Liver (tissue), 9 donors: ENCODE results near the gene LIMA1. TPM values are rescaled to one million over a fixed set of nuclear protein-coding genes. Genes with fewer than 3 reads are reported as not detected.
"Not testable (repeated sequence)": the region's sequence is repeated elsewhere in the genome, so short reads cannot be mapped to it uniquely, and the experiment has no call there.

ENCODE experiments used
- DNase-seq: peaks from one replicate; pipeline ENCODE4 v3.0.0-alpha.2; 2017; ENCODE audit warnings: low spot score
- H3K27ac ChIP-seq, 2 donors: one replicate each; pipeline ENCODE4 v1.7.0; 2013; ENCODE audit warnings: inconsistent platforms in 2 of 2, low read length in 2 of 2, control low read depth in 1 of 2, low read depth in 1 of 2, mild to moderate bottlenecking in 1 of 2
- H3K27me3 ChIP-seq, 4 donors: one replicate each; pipeline versions ENCODE4 v1.6.1 to v1.7.0; 2013; ENCODE audit warnings: low read length in 3 of 4, inconsistent platforms in 1 of 4, mild to moderate bottlenecking in 1 of 4, moderate library complexity in 1 of 4; ENCODE audit not compliant: control insufficient read depth in 4 of 4, insufficient read depth in 4 of 4
- H3K36me3 ChIP-seq, 4 donors: one replicate each; pipeline versions ENCODE4 v1.6.1 to v1.7.0; 2013; ENCODE audit warnings: low read length in 3 of 4, mild to moderate bottlenecking in 3 of 4, low read depth in 1 of 4, moderate library complexity in 1 of 4; ENCODE audit not compliant: control insufficient read depth in 4 of 4, insufficient read depth in 3 of 4
- H3K4me1 ChIP-seq, 4 donors: one replicate each; pipeline versions ENCODE4 v1.6.1 to v1.7.0; 2013; ENCODE audit warnings: low read length in 3 of 4, mild to moderate bottlenecking in 3 of 4, moderate library complexity in 1 of 4; ENCODE audit not compliant: control insufficient read depth in 4 of 4, insufficient read depth in 4 of 4
- H3K4me3 ChIP-seq, 3 donors: one replicate each; pipeline versions ENCODE4 v1.6.1 to v1.7.0; 2013; ENCODE audit warnings: low read length in 3 of 3, control low read depth in 1 of 3, low read depth in 1 of 3, mild to moderate bottlenecking in 1 of 3
- H3K9ac ChIP-seq, 2 donors: one replicate each; pipeline ENCODE4 v1.7.0; 2013; ENCODE audit warnings: low read length in 2 of 2, mild to moderate bottlenecking in 2 of 2, moderate library complexity in 2 of 2, control low read depth in 1 of 2, low read depth in 1 of 2
- H3K9me3 ChIP-seq, 4 donors: one replicate each; pipeline versions ENCODE4 v1.6.1 to v1.7.0; 2013; ENCODE audit warnings: low read length in 3 of 4; ENCODE audit not compliant: control insufficient read depth in 4 of 4
- ATF3 ChIP-seq: IDR thresholded peaks from 2 replicates; pipeline ENCODE4 v1.6.1; 2016; ENCODE audit warnings: antibody characterized with exemption
- CTCF ChIP-seq: fragments of 150-350 bp; IDR thresholded peaks from 2 replicates; pipeline ENCODE4 v1.5.1; 2017; ENCODE audit warnings: improper control_type of control experiment, low read depth, low read length; ENCODE audit not compliant: missing input control
- EGR1 ChIP-seq, 2 donors: IDR thresholded peaks; 2 replicates each; pipeline ENCODE4 v1.6.1; 2016 to 2018; ENCODE audit warnings: antibody characterized with exemption in 2 of 2, low read depth in 2 of 2
- FOXA1 ChIP-seq: IDR thresholded peaks from 2 replicates; pipeline ENCODE4 v1.6.1; 2016; ENCODE audit warnings: antibody characterized with exemption
- FOXA2 ChIP-seq: IDR thresholded peaks from 2 replicates; pipeline ENCODE4 v1.6.1; 2016; ENCODE audit warnings: antibody characterized with exemption
- GABPA ChIP-seq, 2 donors: IDR thresholded peaks in 1 of 2; conservative IDR thresholded peaks in 1 of 2; 2 replicates each; pipeline ENCODE4 v1.6.1; 2016; ENCODE audit warnings: antibody characterized with exemption in 2 of 2, mild to moderate bottlenecking in 1 of 2, moderate library complexity in 1 of 2
- HNF4G ChIP-seq: IDR thresholded peaks from 2 replicates; pipeline ENCODE4 v1.6.1; 2016; ENCODE audit warnings: antibody characterized with exemption
- JUND ChIP-seq, 2 donors: IDR thresholded peaks; 2 replicates each; pipeline ENCODE4 v1.6.1; 2016; ENCODE audit warnings: antibody characterized with exemption in 2 of 2
- NR2F2 ChIP-seq: IDR thresholded peaks from 2 replicates; pipeline ENCODE4 v1.6.1; 2016; ENCODE audit warnings: antibody characterized with exemption
- RAD21 ChIP-seq, 2 donors: IDR thresholded peaks; 2 replicates each; pipeline ENCODE4 v1.6.1; 2016; ENCODE audit warnings: antibody characterized with exemption in 2 of 2, mild to moderate bottlenecking in 2 of 2
- REST ChIP-seq: IDR thresholded peaks from 2 replicates; pipeline ENCODE4 v1.6.1; 2016; ENCODE audit warnings: antibody characterized with exemption, mild to moderate bottlenecking
- RXRA ChIP-seq, 2 donors: IDR thresholded peaks; 2 replicates each; pipeline ENCODE4 v1.6.1; 2017 to 2018; ENCODE audit warnings: antibody characterized with exemption in 2 of 2, mild to moderate bottlenecking in 1 of 2
- TAF1 ChIP-seq: conservative IDR thresholded peaks from 2 replicates; pipeline ENCODE4 v1.6.1; 2016; ENCODE audit warnings: antibody characterized with exemption, mild to moderate bottlenecking
- YY1 ChIP-seq: IDR thresholded peaks from 2 replicates; pipeline ENCODE4 v1.6.1; 2016; ENCODE audit warnings: antibody characterized with exemption, mild to moderate bottlenecking
- WGBS: extraction: QIAGEN DNeasy Blood & Tissue Kit; methylation state at CpG from one replicate; pipeline ENCODE4 v1.1.7; 2013; 5-methylcytosine and 5-hydroxymethylcytosine counted together
- polyA plus RNA-seq, 2 donors: library from polyadenylated mRNA; stranded (reverse) in 1 of 2; unstranded in 1 of 2; fragments of 200-250 nt in 1 of 2; fragments of >200 nt in 1 of 2; fragmentation: Nextera tagmentation in 1 of 2; extraction: Ambion mirVana in 1 of 2; gene quantifications; one replicate each; pipeline versions ENCODE4 v1.2.1 to v1.2.3, GENCODE V29; 2013 to 2015
- total RNA-seq, 2 donors: library from RNA; depleted of rRNA; stranded (reverse); fragments of >200 nt; gene quantifications; one replicate each; pipeline ENCODE4 v1.2.3, GENCODE V29; 2014
- donor health status: healthy.
- donor health status: healthy.
- donor health status: healthy.
- donor health status: healthy.
- donor health status: healthy.

Gene LIMA1
- total and polyA plus RNA-seq, 4 donors = 8.1 to 17.5 (median 13.5) TPM

- no peak overlapping the region for H3K27ac ChIP-seq
- no peaks in the 10 kb centered on the region for H3K9me3 ChIP-seq
- H3K27me3 ChIP-seq = no peaks in the 10 kb centered on the region
- H3K9ac ChIP-seq = no peak overlapping the region
- no peak for TF ChIP-seq YY1
- TF ChIP-seq HNF4G = no peak
- TF ChIP-seq EGR1 (IDR thresholded peaks at IDR 0.05; ENCODE audit: low read depth in 2 of 2) = no peak
- TF ChIP-seq RAD21 (IDR thresholded peaks at IDR 0.05) = no peak
- TF ChIP-seq REST = no peak
- TF ChIP-seq FOXA2 = no peak
- no peak for TF ChIP-seq CTCF
- no peak for TF ChIP-seq ATF3
- TF ChIP-seq GABPA (IDR thresholded peaks at IDR 0.05 in 1 of 2, conservative IDR thresholded peaks at IDR 0.05 in 1 of 2) = no peak
- TF ChIP-seq FOXA1 = no peak
- TF ChIP-seq RXRA (IDR thresholded peaks at IDR 0.05) = no peak
- TF ChIP-seq JUND (IDR thresholded peaks at IDR 0.05) = no peak
- no peak for TF ChIP-seq TAF1
- no peak for TF ChIP-seq NR2F2
- H3K4me1 ChIP-seq = no peaks in the 10 kb centered on the region
- no peaks in the 10 kb centered on the region for H3K36me3 ChIP-seq
- WGBS = 96% methylated on average over 1 of the region's 1 CpG
- DNase-seq = no peak
- no peak overlapping the region for H3K4me3 ChIP-seq
Measured at GRCh38 chr12:50291377-50291776, 8.1 kb upstream of the LIMA1 start.

- not testable (repeated sequence) for H3K4me3 ChIP-seq, H3K9ac ChIP-seq, H3K9me3 ChIP-seq, H3K27me3 ChIP-seq, H3K27ac ChIP-seq, DNase-seq, H3K4me1 ChIP-seq, H3K36me3 ChIP-seq
- 90% methylated on average over 3 of the region's 3 CpGs for WGBS
Measured at GRCh38 chr12:50290692-50291091, 7.4 kb upstream of the LIMA1 start.

- Histone ChIP-seq H3K27me3 (no peaks in the 10 kb centered on the region), H3K9ac (no peak overlapping the region), H3K4me1 (peaks cover 6 to 18% (median 7%) of the 10 kb centered on the region in 4 donors), H3K4me3 (no peak overlapping the region), H3K27ac (no peak overlapping the region), H3K9me3 (no peaks in the 10 kb centered on the region), H3K36me3 (no peaks in the 10 kb centered on the region)
- no peak for TF ChIP-seq JUND (IDR thresholded peaks at IDR 0.05)
- no peak for TF ChIP-seq RAD21 (IDR thresholded peaks at IDR 0.05)
- no peak for DNase-seq
- 97% methylated on average over 7 of the region's 7 CpGs for WGBS
Measured at GRCh38 chr12:50287271-50287670, 4.0 kb upstream of the LIMA1 start.
